Neural cell (in vitro differentiated cells): ENCODE data around the gene UCP1. TPM values are rescaled to one million over a fixed set of nuclear protein-coding genes. Genes with fewer than 3 reads are reported as not detected.
A peak's percentile ranks its signal among the peaks of the same experiment; 100 is the strongest.

Source experiments
- H2AFZ ChIP-seq: fragments of 200-600, 300-800 bp; sonication (generic), shearing (Covaris generic); 2 replicates; pipeline ENCODE4 v1.6.0; 2014; ENCODE audit warnings: low read depth, mild to moderate bottlenecking, antibody characterized with exemption, low read length, moderate library complexity
- H3F3A ChIP-seq: fragments of 200-600 bp; shearing (Covaris generic); 2 replicates; pipeline ENCODE4 v1.6.1; 2016; ENCODE audit warnings: mild to moderate bottlenecking, moderate library complexity, mixed read lengths, antibody characterized with exemption, low read length; ENCODE audit not compliant: insufficient read depth, poor library complexity, severe bottlenecking
- H3K27ac ChIP-seq: fragments of 200-600, 300-800 bp; sonication (generic), shearing (Covaris generic); 2 replicates; pipeline ENCODE4 v1.5.1; 2014; ENCODE audit warnings: mild to moderate bottlenecking, low read length, moderate library complexity
- H3K27me3 ChIP-seq: fragments of 300-800, 200-600 bp; sonication (generic), shearing (Covaris generic); 2 replicates; pipeline ENCODE4 v1.6.0; 2014; ENCODE audit warnings: mild to moderate bottlenecking, low read depth, low read length, moderate library complexity; ENCODE audit not compliant: insufficient read depth
- H3K36me3 ChIP-seq: fragments of 300-800, 200-600 bp; sonication (generic), shearing (Covaris generic); 2 replicates; pipeline ENCODE4 v1.5.1; 2014; ENCODE audit warnings: mild to moderate bottlenecking, antibody characterized with exemption, low read length, moderate library complexity; ENCODE audit not compliant: insufficient read depth
- H3K4me2 ChIP-seq: fragments of 300-800, 200-600 bp; sonication (generic), shearing (Covaris generic); 2 replicates; pipeline ENCODE4 v1.6.0; 2014; ENCODE audit warnings: mild to moderate bottlenecking, low read length
- H3K4me3 ChIP-seq: fragments of 300-800, 200-600 bp; sonication (generic), shearing (Covaris generic); 2 replicates; pipeline ENCODE4 v1.5.1; 2014; ENCODE audit warnings: mild to moderate bottlenecking, low read length, moderate library complexity
- H3K79me2 ChIP-seq: fragments of 200-600 bp; shearing (Covaris generic); replicated peaks from 2 replicates; pipeline ENCODE4 v1.6.0; 2014; ENCODE audit warnings: mild to moderate bottlenecking, low read length, moderate library complexity; ENCODE audit not compliant: insufficient read depth
- H3K9ac ChIP-seq: fragments of 300-800, 200-600 bp; sonication (generic), shearing (Covaris generic); 2 replicates; pipeline ENCODE4 v1.6.1; 2016; ENCODE audit warnings: mild to moderate bottlenecking, low read length, mixed read lengths
- H3K9me2 ChIP-seq: fragments of 200-600 bp; shearing (Covaris generic); 2 replicates; pipeline ENCODE4 v1.6.1; 2016; ENCODE audit warnings: mild to moderate bottlenecking, low read length, mixed read lengths; ENCODE audit not compliant: insufficient read depth
- H3K9me3 ChIP-seq: fragments of 200-600, 300-800 bp; sonication (generic), shearing (Covaris generic); 2 replicates; pipeline ENCODE4 v1.6.1; 2016; ENCODE audit warnings: mild to moderate bottlenecking, mixed run types, low read length, moderate library complexity, mixed read lengths
- H4K20me1 ChIP-seq: fragments of 200-600 bp; shearing (Covaris generic); 2 replicates; pipeline ENCODE4 v1.6.1; 2016; ENCODE audit warnings: mild to moderate bottlenecking, mixed run types; ENCODE audit not compliant: insufficient read depth
- CTCF ChIP-seq: fragments of 450-650 bp; IDR thresholded peaks from 2 replicates; pipeline ENCODE4 v1.5.1; 2014; ENCODE audit warnings: antibody characterized with exemption, mild to moderate bottlenecking, moderate library complexity; ENCODE audit not compliant: poor library complexity, severe bottlenecking
- EP300 ChIP-seq: fragments of 450-650 bp; conservative IDR thresholded peaks from 2 replicates; pipeline ENCODE4 v1.6.1; 2014; ENCODE audit warnings: antibody characterized with exemption, mild to moderate bottlenecking, moderate library complexity; ENCODE audit not compliant: poor library complexity, severe bottlenecking
- EZH2 ChIP-seq: fragments of 200-600, 300-800 bp; shearing (Covaris generic), sonication (generic); IDR thresholded peaks from 2 replicates; pipeline ENCODE4 v1.6.1; 2014; ENCODE audit warnings: antibody characterized with exemption, low read length, borderline replicate concordance, mild to moderate bottlenecking; ENCODE audit not compliant: insufficient read depth, poor library complexity, severe bottlenecking
- MXI1 ChIP-seq: fragments of 450-650 bp; conservative IDR thresholded peaks from 2 replicates; pipeline ENCODE4 v1.6.1; 2014; ENCODE audit warnings: antibody characterized with exemption, mild to moderate bottlenecking; ENCODE audit not compliant: poor library complexity, severe bottlenecking
- POLR2AphosphoS5 ChIP-seq: IDR thresholded peaks from 2 replicates; pipeline ENCODE4 v1.6.1; 2012
- RAD21 ChIP-seq: fragments of 450-650 bp; conservative IDR thresholded peaks from 2 replicates; pipeline ENCODE4 v1.6.1; 2014; ENCODE audit warnings: antibody characterized with exemption, mild to moderate bottlenecking, moderate library complexity
- REST ChIP-seq: IDR thresholded peaks from 2 replicates; pipeline ENCODE4 v1.6.1; 2012; ENCODE audit warnings: borderline replicate concordance
- SMC3 ChIP-seq: fragments of 450-650 bp; conservative IDR thresholded peaks from 2 replicates; pipeline ENCODE4 v1.6.1; 2014; ENCODE audit warnings: antibody characterized with exemption, mild to moderate bottlenecking, moderate library complexity; ENCODE audit not compliant: poor library complexity
- TAF1 ChIP-seq: IDR thresholded peaks from 2 replicates; pipeline ENCODE4 v1.6.1; 2012; ENCODE audit warnings: low read depth
- polyA plus RNA-seq: library from polyadenylated mRNA; depleted of rRNA; stranded (reverse); fragments of >200 nt; gene quantifications from 2 replicates; pipeline ENCODE4 v1.2.3, GENCODE V29; 2014

Gene UCP1
- polyA plus RNA-seq, 1 donor from 2014 or later = not detected

- Histone ChIP-seq H3K36me3 (no peaks in the 10 kb centered on the region), H3F3A (no peaks in the 10 kb centered on the region), H3K9ac (peak within 1 kb of the TSS; percentile 77), H3K79me2 (peaks cover 12% of the 10 kb centered on the region), H4K20me1 (no peaks in the 10 kb centered on the region), H3K27ac (peak within 1 kb of the TSS; percentile 77), H3K4me3 (peak within 1 kb of the TSS; percentile 73), H2AFZ (peak within 1 kb of the TSS; percentile 74), H3K9me3 (no peaks in the 10 kb centered on the region), H3K4me2 (peak within 1 kb of the TSS; percentile 80), H3K27me3 (no peaks in the 10 kb centered on the region), H3K9me2 (no peaks in the 10 kb centered on the region)
- TF ChIP-seq EZH2 = no peak
- peak; percentile 78 for TF ChIP-seq MXI1
- TF ChIP-seq POLR2AphosphoS5 = peak; percentile 89
- TF ChIP-seq CTCF = peak; percentile 99
- TF ChIP-seq RAD21 = peak; percentile 69
- peak; percentile 59 for TF ChIP-seq EP300
- peak; percentile 79 for TF ChIP-seq REST
- peak; percentile 72 for TF ChIP-seq TAF1
- peak; percentile 83 for TF ChIP-seq SMC3
These were observed 44.7 kb downstream of the UCP1 start, which contains the start of gene ELMOD2 for GRCh38 chr4:140523857-140524742. TSS of gene ELMOD2 (plus strand) at chr4:140524168. CDS start at chr4:140525429, 1,261 bp downstream.

GRCh38 chr4:140523370-140523856 lies 45.3 kb downstream of the UCP1 start:
- H3K9me3 ChIP-seq = no peaks in the 10 kb centered on the region
- no peaks in the 10 kb centered on the region for H4K20me1 ChIP-seq
- H3K79me2 ChIP-seq = peaks cover 12% of the 10 kb centered on the region
- no peak for TF ChIP-seq POLR2AphosphoS5
- TF ChIP-seq SMC3 = no peak
- no peak for TF ChIP-seq EP300
- TF ChIP-seq MXI1 = no peak
- TF ChIP-seq EZH2 = no peak
- no peak for TF ChIP-seq CTCF
- TF ChIP-seq RAD21 = no peak
- TF ChIP-seq REST = no peak
- TF ChIP-seq TAF1 = no peak
- H3K27me3 ChIP-seq = no peaks in the 10 kb centered on the region
- peak overlapping the region; percentile 73 for H3K4me3 ChIP-seq
- no peaks in the 10 kb centered on the region for H3K36me3 ChIP-seq
- H3K4me2 ChIP-seq = peak overlapping the region; percentile 64
- H3K9ac ChIP-seq = peak overlapping the region; percentile 23
- H3K9me2 ChIP-seq = no peaks in the 10 kb centered on the region
- no peak overlapping the region for H3K27ac ChIP-seq
- no peaks in the 10 kb centered on the region for H3F3A ChIP-seq
- H2AFZ ChIP-seq = no peak overlapping the region
